ENCODE data around the gene ARHGEF28. TPM values are rescaled to one million over a fixed set of nuclear protein-coding genes. Genes with fewer than 3 reads are reported as not detected.

Gene ARHGEF28
- total and polyA plus RNA-seq, 5 experiments from 2014 or later: 0.52 TPM; not detected in 4

DNA sequence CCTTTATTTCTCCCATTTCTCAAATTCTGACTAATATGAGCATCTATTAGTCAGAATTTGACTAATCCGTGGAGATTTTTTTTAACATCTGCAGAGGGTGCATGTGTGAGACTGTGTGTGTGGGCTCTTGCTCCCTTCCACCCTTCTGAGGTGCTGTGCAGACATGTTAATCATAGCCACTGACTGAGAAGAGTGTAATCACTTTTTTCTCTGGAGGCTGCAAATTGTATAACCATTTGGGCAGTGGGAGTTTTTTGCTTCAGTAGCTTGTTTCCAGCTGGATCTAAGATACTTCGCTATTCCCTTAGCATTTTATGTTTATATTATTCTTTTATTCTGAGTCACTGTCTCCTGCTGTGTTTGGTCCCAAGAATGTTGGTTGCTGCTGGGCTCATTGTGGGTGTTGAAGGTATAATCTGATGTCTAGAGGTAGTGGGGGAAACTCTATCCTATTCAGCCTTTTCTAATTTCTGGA lies 66.2 kb downstream of the ARHGEF28 start:
- ATAC-seq (no peak), DNase-seq (no peak)
- H3K27ac Mint-ChIP-seq: no peak overlapping the region
- H3K9me3 Mint-ChIP-seq: no peaks in the 10 kb centered on the region
- peaks cover 0 to 30% (median 11%) of the 10 kb centered on the region in 5 donors for H3K27me3 Mint-ChIP-seq
- POLR2A ChIA-PET: no interaction called here
- peaks cover 0 to 8% (median under 1%) of the 10 kb centered on the region in 4 donors for H3K4me1 Mint-ChIP-seq
- H3K36me3 Mint-ChIP-seq: no peaks in the 10 kb centered on the region
- H3K4me3 Mint-ChIP-seq: no peak overlapping the region

DNA sequence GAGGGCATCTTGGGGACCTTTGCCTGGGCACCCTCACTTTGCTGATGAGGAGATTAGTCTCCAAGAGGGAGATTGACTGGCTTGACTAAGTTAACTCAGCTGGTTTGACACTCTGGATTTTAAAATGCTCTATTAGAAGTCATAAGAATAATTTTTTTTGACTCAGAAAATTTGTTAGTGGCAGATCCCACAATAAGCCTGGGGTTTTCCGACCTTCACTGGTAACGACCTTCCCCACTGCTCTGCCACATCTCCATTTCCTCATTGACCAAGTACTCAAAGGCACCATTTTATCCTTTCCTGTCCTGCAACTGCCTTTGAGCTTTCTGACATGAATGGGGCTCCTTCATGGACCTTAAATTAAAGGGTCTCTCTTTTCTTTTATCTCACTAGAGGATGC lies 67.0 kb downstream of the ARHGEF28 start:
- H3K4me1 Mint-ChIP-seq: peaks cover 0 to 8% (median under 1%) of the 10 kb centered on the region in 4 donors
- DNase-seq (no peak), ATAC-seq (no peak)
- peak overlapping the region in 1 of 10 donors; percentile 36 for H3K27ac Mint-ChIP-seq
- no peaks in the 10 kb centered on the region for H3K36me3 Mint-ChIP-seq
- POLR2A ChIA-PET: no interaction called here
- H3K4me3 Mint-ChIP-seq: no peak overlapping the region
- H3K9me3 Mint-ChIP-seq: no peaks in the 10 kb centered on the region
- peaks cover 2 to 30% (median 12%) of the 10 kb centered on the region in 5 donors for H3K27me3 Mint-ChIP-seq

DNA sequence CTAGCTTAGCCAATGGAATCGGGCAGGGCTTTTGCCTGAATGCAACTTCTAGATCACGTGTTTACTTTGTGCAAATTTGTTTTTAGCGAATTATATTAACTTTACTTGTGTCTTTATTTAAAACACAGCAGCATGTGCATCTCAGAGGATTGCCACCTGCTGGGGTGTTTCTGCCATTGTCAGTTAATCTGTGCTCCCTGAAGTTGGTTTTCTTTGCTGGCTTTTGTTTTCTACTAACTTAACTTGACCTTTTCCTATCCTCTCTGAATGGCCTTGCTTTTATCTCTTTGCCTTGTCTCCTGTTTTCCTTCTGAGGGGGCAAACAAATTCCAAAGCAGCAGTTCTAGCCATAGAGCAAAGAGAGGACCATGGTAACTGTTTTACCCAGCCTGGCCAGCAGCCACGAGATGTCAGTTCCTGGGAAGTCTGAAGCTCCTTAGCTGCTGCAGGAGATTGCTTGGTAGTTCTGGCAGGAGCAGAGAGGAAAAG lies 67.6 kb downstream of the ARHGEF28 start:
- Mint-ChIP-seq H3K4me1 (peaks cover 0 to 8% (median under 1%) of the 10 kb centered on the region in 4 donors), H3K27me3 (peaks cover 7 to 35% (median 17%) of the 10 kb centered on the region in 5 donors), H3K9me3 (no peaks in the 10 kb centered on the region), H3K4me3 (no peak overlapping the region), H3K27ac (peak overlapping the region in 2 of 10 donors; percentile 36 to 53), H3K36me3 (no peaks in the 10 kb centered on the region)
- POLR2A ChIA-PET: no interaction called here
- DNase-seq (peak in 1 of 10 donors; percentile 3), ATAC-seq (no peak)

DNA sequence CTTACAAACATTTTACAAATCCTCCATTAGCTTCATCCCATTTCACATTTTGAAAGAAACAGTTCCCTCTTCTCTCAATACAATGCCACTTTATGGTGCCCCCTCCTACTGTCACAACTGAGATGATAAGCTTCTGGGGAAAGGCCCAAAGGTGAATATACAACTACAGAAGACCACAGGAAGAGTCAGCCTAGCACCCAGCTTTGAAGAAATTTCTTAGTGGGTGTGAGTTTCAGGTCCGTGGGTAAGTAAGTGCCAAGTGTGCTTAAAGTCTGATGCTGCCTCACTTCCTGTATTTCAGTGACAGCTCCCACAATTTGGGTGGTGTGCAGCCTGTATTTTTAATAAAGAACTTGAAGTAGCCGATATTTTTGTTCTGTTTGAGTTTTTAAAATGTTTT lies 68.1 kb downstream of the ARHGEF28 start:
- no peak for ATAC-seq
- H3K27ac Mint-ChIP-seq: peak overlapping the region in 1 of 10 donors; percentile 36
- peak overlapping the region in 1 of 10 donors; percentile 8 for H3K4me3 Mint-ChIP-seq
- no peaks in the 10 kb centered on the region for H3K36me3 Mint-ChIP-seq
- POLR2A ChIA-PET: no interaction called here
- H3K9me3 Mint-ChIP-seq: no peaks in the 10 kb centered on the region
- H3K27me3 Mint-ChIP-seq: peaks cover 10 to 40% (median 18%) of the 10 kb centered on the region in 5 donors
- peak in 2 of 10 donors; percentile 1 to 13 for DNase-seq
- peaks cover 0 to 8% (median under 1%) of the 10 kb centered on the region in 4 donors for H3K4me1 Mint-ChIP-seq

DNA sequence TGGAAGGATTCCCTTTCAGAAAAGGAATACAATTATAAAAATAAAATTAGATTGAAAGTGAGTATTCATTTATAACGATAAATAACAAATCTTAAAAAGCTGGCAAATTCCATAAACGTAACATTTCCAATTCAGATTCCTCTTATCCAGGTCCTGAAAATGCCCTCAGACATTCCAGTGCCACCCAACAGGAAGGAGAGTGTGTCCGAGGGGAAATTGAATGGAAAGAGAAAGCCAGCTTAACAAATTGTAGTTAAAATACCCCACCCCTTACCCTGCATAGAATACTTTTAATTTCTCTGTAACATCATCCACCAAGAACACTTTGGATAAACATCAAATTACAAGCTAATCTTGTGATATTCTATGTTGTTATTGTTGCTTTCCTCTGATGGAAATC lies 72.0 kb downstream of the ARHGEF28 start:
- ATAC-seq (no peak), DNase-seq (no peak)
- Mint-ChIP-seq H3K9me3 (no peaks in the 10 kb centered on the region), H3K36me3 (no peaks in the 10 kb centered on the region), H3K4me1 (peaks cover 0 to 8% (median under 1%) of the 10 kb centered on the region in 4 donors), H3K4me3 (no peak overlapping the region), H3K27me3 (peaks cover 11 to 39% (median 20%) of the 10 kb centered on the region in 5 donors), H3K27ac (no peak overlapping the region)
- POLR2A ChIA-PET: no interaction called here

DNA sequence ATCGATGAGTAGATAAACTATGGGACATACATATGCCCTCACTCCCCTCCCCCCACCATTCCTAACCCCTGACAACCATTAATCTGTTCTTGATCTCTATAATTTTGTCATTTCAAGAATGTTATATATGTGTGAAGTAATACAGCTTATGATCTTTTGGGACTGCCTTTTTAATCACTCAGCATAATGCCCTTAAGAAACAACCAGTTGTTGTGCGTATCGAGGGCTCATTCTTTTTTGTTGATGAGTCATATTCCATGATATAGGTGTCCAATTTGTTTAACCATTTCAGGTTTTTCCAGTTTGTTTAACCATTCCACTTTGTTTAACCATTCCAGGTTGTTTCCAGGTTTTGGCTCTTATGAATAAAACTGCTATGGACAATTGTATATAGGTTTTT lies 75.6 kb downstream of the ARHGEF28 start:
- Mint-ChIP-seq H3K4me1 (peaks cover 0 to 2% (median 0%) of the 10 kb centered on the region in 4 donors), H3K36me3 (no peaks in the 10 kb centered on the region), H3K4me3 (no peak overlapping the region), H3K27ac (no peak overlapping the region), H3K9me3 (no peaks in the 10 kb centered on the region), H3K27me3 (peaks cover 4 to 21% (median 13%) of the 10 kb centered on the region in 5 donors)
- ATAC-seq (no peak), DNase-seq (no peak)
- POLR2A ChIA-PET: no interaction called here

DNA sequence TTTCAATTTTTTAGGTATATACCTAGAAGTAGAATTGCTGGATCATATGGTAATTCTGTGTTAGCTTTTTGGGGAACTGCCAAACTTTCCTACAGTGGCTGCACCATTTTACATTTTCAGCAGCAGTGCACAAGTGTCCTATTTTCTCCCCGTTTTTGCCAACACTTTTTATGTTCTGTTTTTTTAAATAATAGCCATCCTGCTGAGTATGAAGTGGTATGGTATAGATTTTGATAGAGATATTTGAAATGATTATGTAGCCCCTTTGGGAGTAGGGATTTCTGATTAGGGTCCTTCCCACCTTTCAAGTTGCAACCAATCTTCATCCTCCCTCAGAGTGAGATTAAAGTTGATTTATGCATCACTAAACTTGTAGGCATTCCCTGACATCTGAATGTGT lies 76.5 kb downstream of the ARHGEF28 start:
- H3K27me3 Mint-ChIP-seq: peaks cover 4 to 28% (median 13%) of the 10 kb centered on the region in 5 donors
- no peak for DNase-seq
- no peak overlapping the region for H3K4me3 Mint-ChIP-seq
- peaks cover 0 to 2% (median 0%) of the 10 kb centered on the region in 4 donors for H3K4me1 Mint-ChIP-seq
- POLR2A ChIA-PET: no interaction called here
- H3K27ac Mint-ChIP-seq: no peak overlapping the region
- no peak for ATAC-seq
- no peaks in the 10 kb centered on the region for H3K9me3 Mint-ChIP-seq
- H3K36me3 Mint-ChIP-seq: no peaks in the 10 kb centered on the region

DNA sequence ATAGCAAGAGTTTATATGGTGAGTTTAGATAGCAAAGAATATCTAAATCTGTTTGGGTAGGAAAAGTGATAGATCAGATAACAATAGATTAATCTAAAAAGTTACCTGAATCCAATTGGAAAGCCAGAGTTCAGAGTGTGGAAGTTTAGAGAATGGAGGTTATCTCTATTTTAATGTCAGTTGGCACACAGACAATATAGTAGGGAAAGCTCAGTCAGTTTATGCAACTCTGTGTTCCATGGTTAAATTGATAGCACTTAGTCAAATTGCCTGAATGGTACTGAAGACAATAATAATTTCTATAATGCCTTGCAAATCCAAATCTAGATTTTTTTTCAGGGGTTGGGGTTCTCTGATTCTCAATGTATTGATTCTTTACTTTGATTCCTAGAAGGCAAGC lies 77.0 kb downstream of the ARHGEF28 start:
- H3K4me1 Mint-ChIP-seq: peaks cover 0 to 2% (median 0%) of the 10 kb centered on the region in 4 donors
- peaks cover 4 to 28% (median 13%) of the 10 kb centered on the region in 5 donors for H3K27me3 Mint-ChIP-seq
- ATAC-seq: no peak
- no peaks in the 10 kb centered on the region for H3K9me3 Mint-ChIP-seq
- POLR2A ChIA-PET: no interaction called here
- no peak overlapping the region for H3K27ac Mint-ChIP-seq
- H3K36me3 Mint-ChIP-seq: no peaks in the 10 kb centered on the region
- no peak overlapping the region for H3K4me3 Mint-ChIP-seq
- DNase-seq: no peak

DNA sequence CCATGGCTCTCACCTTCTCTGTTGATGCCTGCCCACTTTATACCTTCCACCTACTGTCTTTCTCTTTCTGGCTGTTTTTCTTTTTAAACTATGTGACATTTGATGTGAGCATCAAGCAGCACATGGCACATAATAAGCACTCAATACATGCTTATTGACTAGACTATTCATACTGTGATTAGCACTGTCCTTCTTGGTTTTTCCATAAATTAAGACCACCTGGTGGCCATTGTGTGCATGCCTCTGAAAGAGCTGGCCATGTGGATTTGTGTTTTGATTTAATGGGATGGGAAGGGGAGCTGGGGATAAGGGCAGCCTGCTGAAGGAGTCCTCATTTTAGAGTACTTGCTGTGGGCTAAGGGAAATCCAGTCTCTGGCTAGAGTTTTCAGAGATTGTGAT lies 79.4 kb downstream of the ARHGEF28 start:
- Mint-ChIP-seq H3K9me3 (peaks cover 0 to 16% (median 6%) of the 10 kb centered on the region in 9 donors), H3K4me1 (peaks cover 0 to 2% (median 0%) of the 10 kb centered on the region in 4 donors), H3K27me3 (peaks cover 0 to 16% (median 8%) of the 10 kb centered on the region in 5 donors), H3K4me3 (no peak overlapping the region), H3K36me3 (peaks cover 0 to 6% (median 0%) of the 10 kb centered on the region in 3 donors), H3K27ac (no peak overlapping the region)
- no peak for DNase-seq
- no peak for ATAC-seq
- POLR2A ChIA-PET: no interaction called here

DNA sequence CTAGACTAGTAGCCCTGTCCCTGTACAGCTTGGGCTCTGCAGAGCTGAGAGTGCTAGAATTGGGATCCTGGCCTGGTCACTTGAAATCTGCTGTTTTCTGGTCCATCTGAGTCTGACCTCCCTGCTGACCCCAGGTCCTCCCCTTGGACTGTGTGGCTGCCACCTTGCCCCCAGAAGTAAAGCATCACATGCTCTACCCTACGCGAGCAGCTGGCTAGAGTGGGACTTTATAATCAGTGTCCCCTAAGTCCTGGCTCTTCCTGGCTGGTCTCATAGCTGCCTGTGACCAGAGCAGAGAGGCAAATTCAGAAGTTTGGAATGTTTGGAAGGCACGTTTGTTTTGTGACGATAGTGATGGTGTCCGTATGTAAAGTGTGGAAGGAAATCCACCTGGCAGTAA lies 81.0 kb downstream of the ARHGEF28 start:
- POLR2A ChIA-PET: no interaction called here
- Mint-ChIP-seq H3K4me1 (peaks cover 0 to 2% (median 0%) of the 10 kb centered on the region in 4 donors), H3K4me3 (no peak overlapping the region), H3K27ac (no peak overlapping the region), H3K9me3 (peaks cover 0 to 16% (median 6%) of the 10 kb centered on the region in 9 donors), H3K36me3 (peaks cover 0 to 6% (median 0%) of the 10 kb centered on the region in 3 donors), H3K27me3 (peaks cover 0 to 16% (median 8%) of the 10 kb centered on the region in 5 donors)
- ATAC-seq (no peak), DNase-seq (no peak)

DNA sequence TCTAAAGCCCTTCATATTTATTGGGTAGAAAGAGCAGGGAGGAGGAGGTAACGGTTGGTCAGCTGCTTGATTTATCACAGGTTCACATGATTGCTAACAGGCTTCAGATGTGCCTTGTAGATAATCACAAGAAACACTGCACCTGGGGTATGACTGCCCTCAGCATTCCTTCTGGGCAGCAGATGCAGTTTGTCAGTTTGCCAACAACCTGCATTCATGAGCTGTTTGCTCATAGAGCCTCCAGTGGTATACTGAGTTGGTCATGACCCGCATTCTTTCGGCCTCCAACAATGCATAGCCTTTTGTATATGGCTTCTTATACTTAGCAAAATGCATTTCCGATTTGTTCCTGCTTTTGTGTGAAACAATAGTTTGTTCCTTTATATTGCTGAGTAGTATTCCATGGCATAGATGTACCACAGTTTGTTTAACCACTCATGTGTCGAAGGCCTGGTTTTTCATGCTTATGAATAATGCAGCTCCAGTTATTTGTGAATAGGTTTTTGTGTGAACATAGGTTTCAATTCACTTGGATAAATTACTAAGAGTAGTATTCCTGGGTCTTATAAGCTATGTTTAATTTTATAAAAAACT lies 83.6 kb downstream of the ARHGEF28 start:
- Mint-ChIP-seq H3K4me3 (no peak overlapping the region), H3K4me1 (peaks cover 0 to 2% (median 0%) of the 10 kb centered on the region in 4 donors), H3K27ac (no peak overlapping the region), H3K27me3 (peaks cover 6 to 21% (median 15%) of the 10 kb centered on the region in 5 donors), H3K36me3 (peaks cover 0 to 6% (median 0%) of the 10 kb centered on the region in 3 donors), H3K9me3 (peaks cover 0 to 16% (median 6%) of the 10 kb centered on the region in 9 donors)
- POLR2A ChIA-PET: no interaction called here
- ATAC-seq (no peak), DNase-seq (no peak)

DNA sequence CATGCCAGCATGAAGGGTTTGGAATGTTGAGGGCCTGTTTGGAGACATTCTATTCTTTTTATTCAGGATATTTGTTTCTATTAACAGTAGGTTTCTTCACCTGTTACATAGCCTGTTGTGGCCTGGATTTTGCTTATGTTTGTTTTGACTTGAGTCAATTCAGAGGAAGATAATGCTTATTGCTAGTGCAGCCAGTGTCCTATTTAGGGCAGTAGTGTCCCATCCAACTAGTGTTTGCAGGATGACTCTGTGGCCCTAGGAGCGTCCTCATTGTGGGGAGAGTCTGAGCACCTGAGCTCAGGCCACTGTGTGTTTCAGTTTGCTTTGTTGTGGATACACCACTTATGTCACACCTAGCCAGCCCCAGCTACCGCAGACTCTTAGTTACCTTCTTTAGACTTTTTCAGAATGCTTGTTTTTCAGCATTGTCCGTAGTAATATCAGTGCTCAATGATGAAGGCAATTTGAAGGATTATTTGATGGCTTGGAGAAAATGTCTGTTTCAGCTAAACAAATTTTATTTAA lies 90.3 kb downstream of the ARHGEF28 start:
- Mint-ChIP-seq H3K4me3 (no peak overlapping the region), H3K4me1 (no peaks in the 10 kb centered on the region), H3K27ac (no peak overlapping the region), H3K36me3 (no peaks in the 10 kb centered on the region), H3K9me3 (no peaks in the 10 kb centered on the region), H3K27me3 (peaks cover 11 to 35% (median 18%) of the 10 kb centered on the region in 5 donors)
- no peak for ATAC-seq
- no peak for DNase-seq
- POLR2A ChIA-PET: no interaction called here

DNA sequence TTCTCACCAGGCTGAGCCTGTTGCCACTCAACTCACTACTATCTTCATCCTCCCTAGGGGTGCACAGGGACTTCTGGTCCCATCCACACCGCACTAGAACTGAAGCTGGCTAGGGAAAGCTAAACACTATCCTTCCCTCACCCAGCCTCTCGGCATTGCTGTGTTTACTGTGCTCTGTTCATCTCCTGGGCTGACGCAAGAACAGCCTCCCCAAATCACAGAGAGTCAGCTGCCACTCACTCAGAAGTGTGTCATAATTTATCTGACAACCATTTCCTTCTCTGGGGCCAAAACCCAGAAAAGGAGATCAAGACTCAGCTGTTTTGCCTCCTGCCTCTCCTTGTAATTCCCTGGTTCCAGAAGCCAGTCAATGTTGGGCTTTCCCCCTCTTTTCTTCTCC lies 92.8 kb downstream of the ARHGEF28 start:
- ATAC-seq (no peak), DNase-seq (no peak)
- Mint-ChIP-seq H3K4me1 (no peaks in the 10 kb centered on the region), H3K27me3 (peaks cover 6 to 29% (median 14%) of the 10 kb centered on the region in 5 donors), H3K9me3 (no peaks in the 10 kb centered on the region), H3K4me3 (no peak overlapping the region), H3K27ac (peak overlapping the region in 1 of 10 donors; percentile 40), H3K36me3 (no peaks in the 10 kb centered on the region)
- POLR2A ChIA-PET: no interaction called here

Data from naive thymus-derived CD8-positive, alpha-beta T cell (primary cell).